H1 (cell line): ENCODE results near the gene ACKR3. TPM values are rescaled to one million over a fixed set of nuclear protein-coding genes. Genes with fewer than 3 reads are reported as not detected.

Source experiments
- CHD7 ChIP-seq: fragments of 300-600 bp; sonication (generic); IDR thresholded peaks from 2 replicates; pipeline ENCODE4 v1.7.1; 2012; ENCODE audit warnings: low read length, moderate library complexity, mild to moderate bottlenecking, inconsistent platforms; ENCODE audit not compliant: insufficient replicate concordance
- NANOG ChIP-seq: IDR thresholded peaks from 2 replicates; pipeline ENCODE4 v1.6.1; 2011; ENCODE audit warnings: low read length, low read depth, mild to moderate bottlenecking, inconsistent platforms; ENCODE audit not compliant: insufficient read depth, poor library complexity, severe bottlenecking
- SP2 ChIP-seq: IDR thresholded peaks from 2 replicates; pipeline ENCODE4 v1.6.1; 2012; ENCODE audit warnings: mild to moderate bottlenecking, low read length, inconsistent platforms
- polyA plus RNA-seq, 7 experiments: library from polyadenylated mRNA; depleted of rRNA in 3 of 7; stranded (reverse) in 5 of 7; unstranded in 2 of 7; fragments of >200 nt in 5 of 7; fragments of 200-250 nt in 2 of 7; gene quantifications; 1 replicate in 5 of 7; 2 replicates in 1 of 7; 4 replicates in 1 of 7; pipeline versions ENCODE4 v1.2.1 to v1.2.3, GENCODE V29; 2011 to 2013; ENCODE audit warnings: missing spikeins in 2 of 7, mixed read lengths in 2 of 7
- total RNA-seq: library from RNA; stranded (reverse); fragmentation: NEBNext Ultra II Directional; extraction: Animal tissue kit (Norgen Biotek cat#: 25700); gene quantifications from 2 replicates; pipeline ENCODE4 v1.2.1, GENCODE V29; 2021

ACKR3 gene
- total and polyA plus RNA-seq, 2 of the 8 experiments (the other 6 are each of a cell fraction or from before 2014, with no cell fraction given) = 1.4 to 24.4 TPM

- no peak for TF ChIP-seq NANOG
- no peak for TF ChIP-seq CHD7
- no peak for TF ChIP-seq SP2
Measured at GRCh38 chr2:236535024-236535423, 34.6 kb upstream of the ACKR3 start (continued).
